Ishikawa (cell line): ENCODE results near the gene OR10R2.

Experiments
- FOXM1 ChIP-seq: IDR thresholded peaks from 2 replicates; pipeline ENCODE4 v1.6.1; 2012; ENCODE audit warnings: low read depth, borderline replicate concordance
- MAX ChIP-seq: IDR thresholded peaks from 2 replicates; pipeline ENCODE4 v1.6.1; 2012
- TEAD4 ChIP-seq: IDR thresholded peaks from 2 replicates; pipeline ENCODE4 v1.6.1; 2012
- YY1 ChIP-seq: IDR thresholded peaks from 2 replicates; pipeline ENCODE4 v1.6.1; 2012; ENCODE audit warnings: low read depth

- TF ChIP-seq YY1, result no peak
- TF ChIP-seq FOXM1, result no peak
- no peak for TF ChIP-seq TEAD4
- TF ChIP-seq MAX, result no peak
These were observed 22.8 kb downstream of the OR10R2 start for GRCh38 chr1:158494796-158495195.
